ENCODE data around the gene WDR38.

WDR38 gene

DNA sequence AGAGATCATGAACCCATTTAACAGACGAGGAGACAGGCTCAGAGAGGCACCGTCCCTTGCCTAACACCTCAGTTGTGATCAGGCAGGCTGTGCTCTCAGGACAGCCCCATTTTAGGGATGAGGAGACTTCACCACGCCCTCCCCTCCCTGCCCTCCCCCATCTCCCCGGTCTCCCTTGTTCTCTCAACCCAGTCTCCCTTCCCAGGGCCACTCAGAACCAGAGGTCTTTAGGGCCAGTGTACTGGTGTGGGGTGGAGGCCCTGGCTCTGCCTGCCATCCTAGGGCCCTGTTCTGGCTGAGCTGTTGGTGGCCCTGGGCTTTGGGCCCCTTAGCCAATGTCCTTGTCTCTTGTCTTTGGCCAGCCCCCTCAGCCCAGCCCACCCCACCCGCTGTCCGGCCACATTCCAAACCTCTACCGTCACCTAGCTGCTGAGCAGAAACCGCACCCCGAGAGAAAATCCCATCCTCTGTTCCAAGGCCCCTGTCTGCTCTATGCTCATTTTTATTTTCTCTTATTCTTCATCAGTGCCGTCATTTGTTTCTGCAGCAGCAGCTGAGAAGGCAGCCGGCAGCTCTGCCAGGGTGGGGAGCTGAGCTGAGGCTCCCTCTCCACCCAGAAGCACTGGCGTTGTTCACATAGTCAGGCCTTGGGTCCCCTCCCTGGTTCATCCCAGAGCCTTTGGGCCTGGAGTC, 42.5 kb upstream of the WDR38 start:
- H3K4me3 ChIP-seq (ENCODE audit: low read depth, low read length), result no peak overlapping the region
- no peak for DNase-seq (ENCODE audit: low read depth)
- TF ChIP-seq, protein P1, sequence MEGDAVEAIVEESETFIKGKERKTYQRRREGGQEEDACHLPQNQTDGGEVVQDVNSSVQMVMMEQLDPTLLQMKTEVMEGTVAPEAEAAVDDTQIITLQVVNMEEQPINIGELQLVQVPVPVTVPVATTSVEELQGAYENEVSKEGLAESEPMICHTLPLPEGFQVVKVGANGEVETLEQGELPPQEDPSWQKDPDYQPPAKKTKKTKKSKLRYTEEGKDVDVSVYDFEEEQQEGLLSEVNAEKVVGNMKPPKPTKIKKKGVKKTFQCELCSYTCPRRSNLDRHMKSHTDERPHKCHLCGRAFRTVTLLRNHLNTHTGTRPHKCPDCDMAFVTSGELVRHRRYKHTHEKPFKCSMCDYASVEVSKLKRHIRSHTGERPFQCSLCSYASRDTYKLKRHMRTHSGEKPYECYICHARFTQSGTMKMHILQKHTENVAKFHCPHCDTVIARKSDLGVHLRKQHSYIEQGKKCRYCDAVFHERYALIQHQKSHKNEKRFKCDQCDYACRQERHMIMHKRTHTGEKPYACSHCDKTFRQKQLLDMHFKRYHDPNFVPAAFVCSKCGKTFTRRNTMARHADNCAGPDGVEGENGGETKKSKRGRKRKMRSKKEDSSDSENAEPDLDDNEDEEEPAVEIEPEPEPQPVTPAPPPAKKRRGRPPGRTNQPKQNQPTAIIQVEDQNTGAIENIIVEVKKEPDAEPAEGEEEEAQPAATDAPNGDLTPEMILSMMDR (IDR thresholded peaks at IDR 0.05; ENCODE audit: control insufficient read depth, extremely low read depth, insufficient read depth), result no peak

DNA sequence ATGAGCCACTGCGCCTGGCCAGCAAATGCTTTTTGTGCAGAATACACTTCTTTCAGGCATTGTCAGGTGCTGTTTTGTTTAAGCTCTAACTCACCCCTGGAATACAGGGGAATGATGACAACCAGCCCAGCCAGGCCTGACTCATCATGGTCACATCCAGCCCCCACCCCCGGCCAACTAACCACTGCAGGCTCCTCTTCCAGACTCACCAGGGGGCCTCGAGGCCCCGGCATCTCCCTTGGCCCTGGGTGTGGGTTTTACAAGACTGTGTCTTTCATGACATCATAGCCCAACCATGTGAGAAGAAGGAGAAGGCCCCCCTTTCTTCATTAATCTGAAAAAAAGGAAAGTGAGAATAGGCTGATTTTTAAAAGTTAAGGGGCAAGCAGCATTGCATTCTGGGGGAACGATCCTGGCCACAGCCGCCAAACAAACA, 40.8 kb upstream of the WDR38 start:
- TF ChIP-seq, protein P1 (IDR thresholded peaks at IDR 0.05; ENCODE audit: control insufficient read depth, extremely low read depth, insufficient read depth), result no peak
- DNase-seq (ENCODE audit: low read depth), result no peak
- H3K4me3 ChIP-seq (ENCODE audit: low read depth, low read length), result no peak overlapping the region

DNA sequence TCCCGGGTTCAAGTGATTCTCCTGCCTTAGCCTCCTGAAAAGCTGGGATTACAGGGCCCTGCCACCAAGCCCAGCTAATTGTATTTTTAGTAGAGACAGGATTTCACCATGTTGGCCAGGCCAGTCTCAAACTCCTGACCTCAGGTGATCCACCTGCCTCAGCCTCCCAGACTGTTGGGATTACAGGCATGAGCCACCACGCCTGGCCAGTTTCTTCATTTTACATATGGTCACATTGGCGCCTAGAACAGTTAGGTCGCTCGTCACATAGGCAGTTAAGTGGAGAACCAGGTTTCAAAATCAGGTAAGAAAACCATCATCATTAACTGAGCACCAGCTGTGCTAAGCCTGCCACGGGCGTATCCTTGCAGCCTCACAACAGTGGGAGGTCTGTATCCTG, 40.2 kb upstream of the WDR38 start:
- DNase-seq (ENCODE audit: low read depth), result no peak

DNA sequence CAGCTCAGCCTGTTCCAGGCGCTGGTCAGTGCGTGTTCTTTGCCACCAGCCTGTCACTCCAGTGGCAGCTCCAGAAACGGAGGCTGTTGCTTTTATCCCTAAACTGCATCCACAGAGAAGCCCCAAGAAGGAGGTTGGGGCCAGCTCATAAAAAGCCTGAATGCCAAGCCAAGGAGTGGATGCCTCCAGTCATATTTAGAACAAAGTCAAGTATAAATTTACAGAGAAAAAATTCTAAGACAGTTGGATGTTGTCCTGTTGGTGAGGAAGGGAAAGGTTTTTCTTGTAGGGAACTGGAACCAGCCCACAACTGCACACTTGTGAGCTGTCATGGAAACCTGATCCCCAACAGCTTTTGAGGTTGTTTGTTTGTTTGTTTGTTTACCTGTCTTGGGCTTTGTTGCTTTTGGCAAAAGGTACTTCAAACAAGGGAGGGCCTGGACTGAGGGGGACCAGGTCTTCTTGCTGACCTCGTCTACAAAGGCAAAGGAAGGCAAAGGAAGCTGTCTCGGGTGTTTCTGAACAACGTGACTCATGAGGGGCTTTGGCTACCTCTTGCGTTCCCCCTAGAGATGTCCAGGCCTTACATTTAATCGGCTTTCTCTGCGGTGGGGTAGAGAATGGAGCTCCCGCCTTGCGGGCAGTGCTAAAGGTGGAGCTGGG, 39.6 kb upstream of the WDR38 start:
- H3K4me3 ChIP-seq (ENCODE audit: low read depth, low read length), result no peak overlapping the region
- TF ChIP-seq, protein P1 (IDR thresholded peaks at IDR 0.05; ENCODE audit: control insufficient read depth, extremely low read depth, insufficient read depth), result no peak
- DNase-seq (ENCODE audit: low read depth), result no peak

More for the DNA sequence above, 40.2 kb upstream of the WDR38 start:
- H3K4me3 ChIP-seq (ENCODE audit: low read depth, low read length), result no peak overlapping the region
- TF ChIP-seq, protein P1 (IDR thresholded peaks at IDR 0.05; ENCODE audit: control insufficient read depth, extremely low read depth, insufficient read depth), result no peak

DNA sequence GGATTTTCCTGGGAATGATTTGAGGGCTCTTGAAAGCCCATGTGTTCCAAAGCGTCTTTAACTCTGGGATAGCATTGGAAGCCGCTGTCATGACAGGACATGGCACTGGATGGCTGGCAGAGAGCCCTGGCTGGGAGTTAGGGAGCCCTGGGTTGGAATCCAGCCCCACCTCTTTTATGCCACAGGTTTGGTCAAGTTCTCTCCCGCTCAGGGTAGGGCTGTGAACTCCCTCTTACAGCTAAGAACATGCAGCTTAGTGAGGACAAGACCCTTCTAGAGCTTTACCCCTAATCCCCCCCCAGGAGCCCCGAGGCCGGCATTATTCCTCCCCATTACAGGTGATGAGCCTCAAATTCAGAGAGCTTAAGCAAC, 39.1 kb upstream of the WDR38 start:
- no peak overlapping the region for H3K4me3 ChIP-seq (ENCODE audit: low read depth, low read length)
- DNase-seq (ENCODE audit: low read depth), result no peak
- TF ChIP-seq, protein P1 (IDR thresholded peaks at IDR 0.05; ENCODE audit: control insufficient read depth, extremely low read depth, insufficient read depth), result no peak

DNA sequence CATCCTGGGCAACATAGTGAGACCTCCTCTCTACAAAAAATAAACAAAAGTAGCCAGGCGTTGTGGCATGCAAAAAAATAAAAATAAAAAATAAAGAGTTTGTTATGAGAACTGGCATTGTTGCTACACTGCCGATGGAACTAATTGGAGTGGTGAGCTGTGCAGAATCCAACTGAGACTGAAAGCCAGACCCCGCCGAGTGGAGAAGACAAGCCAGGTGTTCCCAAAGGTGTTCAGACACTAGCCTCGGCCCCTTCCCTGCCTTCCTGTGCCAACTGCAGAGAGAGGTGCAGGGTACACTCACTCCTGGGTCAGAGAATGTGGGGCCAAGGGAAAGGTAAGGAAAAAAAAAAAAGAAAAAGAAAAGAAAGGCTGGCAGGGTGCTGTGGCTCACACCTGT, 37.7 kb upstream of the WDR38 start:
- TF ChIP-seq, protein P1 (IDR thresholded peaks at IDR 0.05; ENCODE audit: control insufficient read depth, extremely low read depth, insufficient read depth), result no peak
- H3K4me3 ChIP-seq (ENCODE audit: low read depth, low read length), result no peak overlapping the region
- DNase-seq (ENCODE audit: low read depth), result no peak
